Measurements from ENCODE around the gene AFAP1.

AFAP1 gene

GRCh38 chr4:7894677-7895181 lies 44.9 kb downstream of the AFAP1 start:
- TF ChIP-seq CTCF (IDR thresholded peaks at IDR 0.05): no peak
- TF ChIP-seq ZFX (IDR thresholded peaks at IDR 0.05; ENCODE audit: borderline replicate concordance): no peak
- no peak overlapping the region for H3K27ac ChIP-seq

GRCh38 chr4:7894098-7894676 lies 45.5 kb downstream of the AFAP1 start:
- TF ChIP-seq CTCF (IDR thresholded peaks at IDR 0.05) (no peak), ZFX (IDR thresholded peaks at IDR 0.05; ENCODE audit: borderline replicate concordance) (no peak)
- no peak overlapping the region for H3K27ac ChIP-seq

DNA sequence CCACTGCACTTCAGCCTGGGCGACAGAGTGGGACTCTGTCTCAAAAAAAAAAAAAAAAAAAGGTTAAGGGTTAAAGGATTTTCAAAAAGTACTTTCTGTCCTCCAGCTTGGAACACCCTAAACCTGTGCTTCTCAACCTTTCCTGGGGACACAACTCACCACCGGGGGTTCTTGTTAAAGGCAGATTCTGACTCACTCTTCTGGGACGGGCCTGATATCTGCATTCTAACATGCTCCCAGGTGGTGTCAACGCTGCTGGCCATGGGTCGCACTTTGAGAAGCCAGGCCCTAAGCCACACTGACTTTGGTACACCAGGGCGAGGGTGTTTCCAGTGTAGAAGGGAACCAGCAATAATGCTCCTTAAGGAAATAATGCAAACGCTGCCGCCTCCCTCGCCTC lies 46.1 kb downstream of the AFAP1 start:
- no peak for TF ChIP-seq CTCF (IDR thresholded peaks at IDR 0.05)
- no peak for TF ChIP-seq ZFX (IDR thresholded peaks at IDR 0.05; ENCODE audit: borderline replicate concordance)
- H3K27ac ChIP-seq: no peak overlapping the region

- H3K27ac ChIP-seq: no peak overlapping the region
- TF ChIP-seq ZFX (IDR thresholded peaks at IDR 0.05; ENCODE audit: borderline replicate concordance): no peak
- no peak for TF ChIP-seq CTCF (IDR thresholded peaks at IDR 0.05)
These were observed 47.2 kb downstream of the AFAP1 start for GRCh38 chr4:7892212-7893019.

GRCh38 chr4:7890635-7891393 lies 48.8 kb downstream of the AFAP1 start:
- H3K27ac ChIP-seq: no peak overlapping the region
- TF ChIP-seq CTCF (IDR thresholded peaks at IDR 0.05): no peak
- TF ChIP-seq ZFX (IDR thresholded peaks at IDR 0.05; ENCODE audit: borderline replicate concordance): no peak

DNA sequence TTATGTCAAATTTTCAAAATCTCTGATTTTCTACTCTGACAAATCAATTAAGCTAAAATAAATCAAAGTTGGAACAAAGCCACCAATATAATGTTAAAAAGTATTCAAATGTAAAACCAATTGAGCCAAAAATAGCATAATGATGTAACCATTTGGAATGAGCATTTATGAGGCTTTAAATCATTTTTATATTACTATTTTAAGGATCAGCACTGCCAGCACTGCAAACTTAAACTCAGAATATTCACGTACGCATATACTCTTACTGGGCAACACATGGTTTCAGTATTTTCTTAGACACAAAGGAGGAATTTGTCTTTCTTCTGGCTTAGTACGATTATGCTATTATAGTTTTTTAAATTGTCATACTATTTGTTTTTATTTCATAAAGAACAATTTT lies 52.2 kb downstream of the AFAP1 start:
- TF ChIP-seq ZFX (IDR thresholded peaks at IDR 0.05; ENCODE audit: borderline replicate concordance) (no peak), CTCF (IDR thresholded peaks at IDR 0.05) (no peak)

More for the DNA sequence above, 52.2 kb downstream of the AFAP1 start:
- H3K27ac ChIP-seq: no peak overlapping the region
